Measurements from ENCODE around the gene FYN.
"Not testable (repeated sequence)": the region's sequence is repeated elsewhere in the genome, so short reads cannot be mapped to it uniquely, and the experiment has no call there.

Gene FYN

DNA sequence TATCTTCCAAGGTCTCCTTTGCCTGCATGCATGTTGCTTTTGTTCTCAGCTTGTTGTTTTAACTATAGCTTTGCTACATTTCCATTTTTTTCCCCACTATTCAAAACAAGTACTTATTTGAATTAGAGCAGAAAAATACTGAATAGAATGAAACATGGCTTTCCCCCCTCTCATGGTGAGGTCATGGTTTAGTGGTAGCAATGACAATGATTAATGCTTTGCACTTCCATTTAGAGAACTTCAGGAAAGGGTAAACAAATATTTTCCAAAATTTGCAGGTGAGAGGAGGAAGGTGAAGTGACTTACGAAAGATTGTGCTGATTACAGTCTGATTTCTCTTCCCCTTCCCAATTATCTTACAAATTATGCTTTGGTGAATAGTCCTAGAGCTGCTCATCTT, 219.8 kb downstream of the FYN start:
- Histone ChIP-seq H3K9me3 (ENCODE audit: control insufficient read depth in 1 of 2, low read length in 2 of 2) (no peaks in the 10 kb centered on the region), H3K4me1 (ENCODE audit: control insufficient read depth in 1 of 2, insufficient read depth in 2 of 2, low read length in 2 of 2) (peaks cover under 1 to 2% of the 10 kb centered on the region in 2 donors), H3K4me3 (ENCODE audit: low read depth in 1 of 2, low read length in 2 of 2) (no peak overlapping the region), H3K36me3 (ENCODE audit: control insufficient read depth in 1 of 2, insufficient read depth in 2 of 2, low read length in 2 of 2) (no peaks in the 10 kb centered on the region), H3K27me3 (ENCODE audit: low read depth, low read length) (no peaks in the 10 kb centered on the region), H3K27ac (ENCODE audit: low read length) (no peak overlapping the region)

GRCh38 chr6:111652156-111652555, 221.1 kb downstream of the FYN start:
- H3K36me3 ChIP-seq (ENCODE audit: control insufficient read depth in 1 of 2, insufficient read depth in 2 of 2, low read length in 2 of 2), result no peaks in the 10 kb centered on the region
- H3K9me3 ChIP-seq (ENCODE audit: control insufficient read depth in 1 of 2, low read length in 2 of 2), result no peaks in the 10 kb centered on the region
- H3K27ac ChIP-seq (ENCODE audit: low read length), result no peak overlapping the region
- H3K27me3 ChIP-seq (ENCODE audit: low read depth, low read length), result no peaks in the 10 kb centered on the region
- H3K4me3 ChIP-seq (ENCODE audit: low read depth in 1 of 2, low read length in 2 of 2), result no peak overlapping the region
- peaks cover 0 to 7% of the 10 kb centered on the region in 2 donors for H3K4me1 ChIP-seq (ENCODE audit: control insufficient read depth in 1 of 2, insufficient read depth in 2 of 2, low read length in 2 of 2)

DNA sequence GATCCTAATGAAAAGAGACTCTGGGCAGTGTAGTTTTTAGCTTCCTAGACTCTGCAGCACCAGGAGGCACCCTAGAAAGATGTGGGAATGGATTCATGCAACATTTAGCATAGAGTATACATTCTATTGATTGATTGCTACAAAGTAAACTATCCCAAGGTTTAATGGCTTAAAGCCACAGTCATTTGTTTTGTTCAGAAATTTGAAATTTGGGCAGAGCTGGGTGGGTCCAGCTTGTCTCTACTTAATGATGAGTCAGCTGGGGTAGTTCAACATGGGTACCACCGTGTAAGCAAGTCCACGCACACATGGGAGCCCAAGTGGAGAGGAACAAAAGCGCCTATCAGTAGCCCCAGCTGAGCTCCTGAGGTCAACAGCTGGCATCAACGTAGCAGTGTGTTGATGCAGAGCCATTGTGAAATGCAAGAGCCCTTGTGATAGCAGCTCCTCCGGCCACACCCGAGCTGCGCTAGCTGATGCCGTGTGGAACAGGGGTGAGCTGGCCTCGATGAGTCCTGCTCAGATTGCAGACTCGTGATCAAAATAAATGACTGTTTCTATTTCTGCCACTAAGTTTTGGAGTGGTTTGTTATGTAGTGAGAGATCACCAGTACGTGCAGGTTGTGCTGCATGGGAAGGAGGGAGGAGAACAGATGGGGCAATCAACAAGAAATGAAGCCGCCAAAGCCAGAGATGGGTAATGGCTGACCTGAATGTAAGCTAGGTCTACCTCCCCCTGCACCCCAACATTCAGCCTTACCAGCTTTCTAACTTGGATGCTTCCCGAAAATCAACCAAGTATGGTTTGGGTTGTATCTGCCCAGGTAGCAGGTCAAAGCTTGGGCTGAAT, 221.8 kb downstream of the FYN start:
- peaks cover 0 to 7% of the 10 kb centered on the region in 2 donors for H3K4me1 ChIP-seq (ENCODE audit: control insufficient read depth in 1 of 2, insufficient read depth in 2 of 2, low read length in 2 of 2)
- H3K4me3 ChIP-seq (ENCODE audit: low read depth in 1 of 2, low read length in 2 of 2), result no peak overlapping the region
- no peaks in the 10 kb centered on the region for H3K36me3 ChIP-seq (ENCODE audit: control insufficient read depth in 1 of 2, insufficient read depth in 2 of 2, low read length in 2 of 2)

DNA sequence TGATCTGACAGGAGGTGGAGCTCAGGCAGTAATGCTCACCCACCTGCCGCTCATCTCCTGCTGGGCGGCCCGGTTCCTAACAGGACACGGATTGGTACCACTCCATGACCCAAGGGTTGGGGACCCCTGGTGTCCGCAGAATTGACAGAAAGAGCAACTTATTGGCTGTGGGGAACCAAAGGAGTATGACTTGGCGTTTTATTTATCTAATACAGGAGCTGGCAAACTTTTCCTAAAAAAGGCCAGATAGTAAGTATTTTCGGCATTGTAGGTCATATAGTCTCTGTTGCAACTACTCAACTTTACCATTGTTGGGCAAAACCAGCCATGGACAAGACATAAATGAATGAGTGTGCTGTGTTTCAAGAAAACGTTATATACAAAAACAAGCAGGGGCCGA, 223.2 kb downstream of the FYN start:
- Histone ChIP-seq H3K4me1 (ENCODE audit: control insufficient read depth in 1 of 2, insufficient read depth in 2 of 2, low read length in 2 of 2) (peaks cover 0 to 7% of the 10 kb centered on the region in 2 donors), H3K27ac (ENCODE audit: low read length) (no peak overlapping the region), H3K9me3 (ENCODE audit: control insufficient read depth in 1 of 2, low read length in 2 of 2) (no peaks in the 10 kb centered on the region), H3K36me3 (ENCODE audit: control insufficient read depth in 1 of 2, insufficient read depth in 2 of 2, low read length in 2 of 2) (no peaks in the 10 kb centered on the region), H3K4me3 (ENCODE audit: low read depth in 1 of 2, low read length in 2 of 2) (no peak overlapping the region), H3K27me3 (ENCODE audit: low read depth, low read length) (no peaks in the 10 kb centered on the region)

More for the DNA sequence above, 221.8 kb downstream of the FYN start:
- H3K27me3 ChIP-seq (ENCODE audit: low read depth, low read length), result no peaks in the 10 kb centered on the region
- H3K27ac ChIP-seq (ENCODE audit: low read length), result no peak overlapping the region
- no peaks in the 10 kb centered on the region for H3K9me3 ChIP-seq (ENCODE audit: control insufficient read depth in 1 of 2, low read length in 2 of 2)

- Histone ChIP-seq H3K27ac (ENCODE audit: low read length) (no peak overlapping the region), H3K4me1 (ENCODE audit: control insufficient read depth in 1 of 2, insufficient read depth in 2 of 2, low read length in 2 of 2) (peaks cover 0 to 7% of the 10 kb centered on the region in 2 donors), H3K36me3 (ENCODE audit: control insufficient read depth in 1 of 2, insufficient read depth in 2 of 2, low read length in 2 of 2) (no peaks in the 10 kb centered on the region), H3K27me3 (ENCODE audit: low read depth, low read length) (no peaks in the 10 kb centered on the region), H3K9me3 (ENCODE audit: control insufficient read depth in 1 of 2, low read length in 2 of 2) (no peaks in the 10 kb centered on the region), H3K4me3 (ENCODE audit: low read depth in 1 of 2, low read length in 2 of 2) (no peak overlapping the region)
Observed at GRCh38 chr6:111648100-111648499, 225.2 kb downstream of the FYN start.

- Histone ChIP-seq H3K4me1 (ENCODE audit: control insufficient read depth in 1 of 2, insufficient read depth in 2 of 2, low read length in 2 of 2) (peaks cover 0 to 7% of the 10 kb centered on the region in 2 donors), H3K4me3 (ENCODE audit: low read depth in 1 of 2, low read length in 2 of 2) (no peak overlapping the region), H3K27ac (ENCODE audit: low read length) (no peak overlapping the region), H3K36me3 (ENCODE audit: control insufficient read depth in 1 of 2, insufficient read depth in 2 of 2, low read length in 2 of 2) (no peaks in the 10 kb centered on the region), H3K27me3 (ENCODE audit: low read depth, low read length) (no peaks in the 10 kb centered on the region), H3K9me3 (ENCODE audit: control insufficient read depth in 1 of 2, low read length in 2 of 2) (no peaks in the 10 kb centered on the region)
Observed at GRCh38 chr6:111646942-111647341, 226.3 kb downstream of the FYN start.

- H3K27me3 ChIP-seq (ENCODE audit: low read depth, low read length), result no peaks in the 10 kb centered on the region
- peaks cover 0 to 7% of the 10 kb centered on the region in 2 donors for H3K4me1 ChIP-seq (ENCODE audit: control insufficient read depth in 1 of 2, insufficient read depth in 2 of 2, low read length in 2 of 2)
- no peak overlapping the region for H3K27ac ChIP-seq (ENCODE audit: low read length)
- no peaks in the 10 kb centered on the region for H3K9me3 ChIP-seq (ENCODE audit: control insufficient read depth in 1 of 2, low read length in 2 of 2)
- H3K4me3 ChIP-seq (ENCODE audit: low read depth in 1 of 2, low read length in 2 of 2), result no peak overlapping the region
- H3K36me3 ChIP-seq (ENCODE audit: control insufficient read depth in 1 of 2, insufficient read depth in 2 of 2, low read length in 2 of 2), result no peaks in the 10 kb centered on the region
Observed at GRCh38 chr6:111646034-111646433, 227.2 kb downstream of the FYN start.

DNA sequence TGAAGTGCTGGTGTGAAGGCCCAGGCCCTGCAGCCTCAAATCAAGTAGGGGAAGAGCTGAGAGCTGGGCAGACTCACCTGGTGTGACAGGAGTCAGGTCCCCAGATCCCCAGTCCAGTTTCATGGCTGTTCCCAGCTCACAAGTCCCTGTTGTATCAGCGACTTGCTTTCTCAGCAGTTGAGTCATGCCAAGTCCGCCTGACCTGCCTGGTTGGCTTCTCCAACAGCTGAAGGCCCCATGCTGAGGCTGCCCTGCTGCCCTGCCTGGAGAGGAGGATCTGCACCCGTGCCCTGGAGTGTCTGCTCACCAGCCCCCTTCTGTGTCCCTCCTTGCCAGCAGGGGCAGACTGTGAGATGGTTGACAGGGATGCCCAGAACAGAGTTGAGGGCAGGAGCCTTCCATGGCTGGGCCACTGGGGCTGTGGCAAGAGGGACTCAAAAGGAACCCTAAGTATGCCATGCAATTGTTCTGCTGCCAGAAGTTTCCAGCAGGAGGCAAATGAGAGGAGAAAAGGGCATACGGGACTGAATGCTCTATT, 228.3 kb downstream of the FYN start:
- no peak overlapping the region for H3K27ac ChIP-seq (ENCODE audit: low read length)

GRCh38 chr6:111642463-111643158, 230.6 kb downstream of the FYN start:
- Histone ChIP-seq H3K4me1 (ENCODE audit: control insufficient read depth in 1 of 2, insufficient read depth in 2 of 2, low read length in 2 of 2) (peaks cover 0 to 2% of the 10 kb centered on the region in 2 donors), H3K27ac (ENCODE audit: low read length) (no peak overlapping the region), H3K4me3 (ENCODE audit: low read depth in 1 of 2, low read length in 2 of 2) (peak overlapping the region in 1 of 2 donors; percentile 0)

More for the DNA sequence above, 228.3 kb downstream of the FYN start:
- Histone ChIP-seq H3K4me1 (ENCODE audit: control insufficient read depth in 1 of 2, insufficient read depth in 2 of 2, low read length in 2 of 2) (peaks cover 0 to 7% of the 10 kb centered on the region in 2 donors), H3K4me3 (ENCODE audit: low read depth in 1 of 2, low read length in 2 of 2) (no peak overlapping the region), H3K9me3 (ENCODE audit: control insufficient read depth in 1 of 2, low read length in 2 of 2) (no peaks in the 10 kb centered on the region), H3K27me3 (ENCODE audit: low read depth, low read length) (no peaks in the 10 kb centered on the region), H3K36me3 (ENCODE audit: control insufficient read depth in 1 of 2, insufficient read depth in 2 of 2, low read length in 2 of 2) (no peaks in the 10 kb centered on the region)

DNA sequence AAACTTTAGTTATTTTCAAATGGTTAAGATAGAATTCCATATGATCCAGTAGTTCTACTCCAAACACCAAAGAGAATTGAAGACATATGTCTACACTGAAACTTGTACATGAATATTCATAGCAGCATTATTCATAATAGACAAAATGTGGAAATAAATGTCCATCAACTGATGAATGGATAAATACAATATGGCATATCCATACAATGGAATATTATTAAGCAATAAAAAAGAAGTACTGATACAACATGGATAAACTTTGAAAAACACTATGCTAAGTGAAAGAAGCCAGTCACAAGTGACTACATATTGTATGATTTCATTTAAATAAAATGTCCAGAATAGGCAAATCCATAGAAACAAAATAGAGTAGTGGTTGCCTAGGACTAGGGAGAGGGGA, 234.0 kb downstream of the FYN start:
- H3K36me3 ChIP-seq (ENCODE audit: control insufficient read depth in 1 of 2, insufficient read depth in 2 of 2, low read length in 2 of 2), result no peaks in the 10 kb centered on the region
- no peaks in the 10 kb centered on the region for H3K4me1 ChIP-seq (ENCODE audit: control insufficient read depth in 1 of 2, insufficient read depth in 2 of 2, low read length in 2 of 2)
- no peak overlapping the region for H3K4me3 ChIP-seq (ENCODE audit: low read depth in 1 of 2, low read length in 2 of 2)
- no peaks in the 10 kb centered on the region for H3K9me3 ChIP-seq (ENCODE audit: control insufficient read depth in 1 of 2, low read length in 2 of 2)
- no peak overlapping the region for H3K27ac ChIP-seq (ENCODE audit: low read length)
- H3K27me3 ChIP-seq (ENCODE audit: low read depth, low read length), result no peaks in the 10 kb centered on the region

More at GRCh38 chr6:111642463-111643158, 230.6 kb downstream of the FYN start:
- Histone ChIP-seq H3K36me3 (ENCODE audit: control insufficient read depth in 1 of 2, insufficient read depth in 2 of 2, low read length in 2 of 2) (no peaks in the 10 kb centered on the region), H3K9me3 (ENCODE audit: control insufficient read depth in 1 of 2, low read length in 2 of 2) (no peaks in the 10 kb centered on the region), H3K27me3 (ENCODE audit: low read depth, low read length) (no peaks in the 10 kb centered on the region)

- not testable (repeated sequence) for H3K4me1 ChIP-seq (ENCODE audit: control insufficient read depth in 1 of 2, insufficient read depth in 2 of 2, low read length in 2 of 2); H3K36me3 ChIP-seq (ENCODE audit: control insufficient read depth in 1 of 2, insufficient read depth in 2 of 2, low read length in 2 of 2); H3K9me3 ChIP-seq (ENCODE audit: control insufficient read depth in 1 of 2, low read length in 2 of 2); H3K27ac ChIP-seq (ENCODE audit: low read length); H3K27me3 ChIP-seq (ENCODE audit: low read depth, low read length); H3K4me3 ChIP-seq (ENCODE audit: low read depth in 1 of 2, low read length in 2 of 2)
Observed at GRCh38 chr6:111634981-111635380, 238.3 kb downstream of the FYN start.

Measured in muscle layer of duodenum (tissue), 2 donors.